ENCODE measurements around the gene ESRP2.

Gene ESRP2

DNA sequence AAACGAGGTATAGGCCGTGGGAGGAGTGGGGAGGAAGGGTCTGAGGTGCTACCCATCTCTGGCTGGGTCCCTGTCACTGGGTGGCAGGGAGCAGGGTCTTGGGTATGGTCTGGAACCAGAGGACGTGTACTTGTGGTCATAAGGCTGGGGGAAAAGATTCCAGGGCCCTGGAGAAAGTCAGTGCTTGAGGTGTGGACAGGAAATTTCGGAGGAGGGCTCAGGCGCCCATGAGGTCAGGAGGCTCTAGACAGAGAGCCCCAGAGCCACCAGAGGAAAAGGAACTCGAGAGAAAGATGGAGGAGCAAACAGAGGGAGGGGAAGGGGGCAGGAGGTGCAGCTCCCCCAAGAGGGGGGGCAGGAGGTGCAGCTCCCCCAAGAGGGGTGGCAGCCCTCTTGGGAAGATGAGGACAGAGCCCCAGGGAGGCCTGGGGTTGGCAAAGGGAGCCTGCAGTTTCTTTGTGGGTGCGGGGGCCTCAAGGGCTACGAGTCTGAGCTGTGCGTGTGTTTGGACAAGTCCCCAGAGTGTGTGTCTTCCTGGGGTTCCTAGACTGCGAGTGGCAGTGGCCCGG, 27.7 kb upstream of the ESRP2 start:
- DNase-seq: no peak

DNA sequence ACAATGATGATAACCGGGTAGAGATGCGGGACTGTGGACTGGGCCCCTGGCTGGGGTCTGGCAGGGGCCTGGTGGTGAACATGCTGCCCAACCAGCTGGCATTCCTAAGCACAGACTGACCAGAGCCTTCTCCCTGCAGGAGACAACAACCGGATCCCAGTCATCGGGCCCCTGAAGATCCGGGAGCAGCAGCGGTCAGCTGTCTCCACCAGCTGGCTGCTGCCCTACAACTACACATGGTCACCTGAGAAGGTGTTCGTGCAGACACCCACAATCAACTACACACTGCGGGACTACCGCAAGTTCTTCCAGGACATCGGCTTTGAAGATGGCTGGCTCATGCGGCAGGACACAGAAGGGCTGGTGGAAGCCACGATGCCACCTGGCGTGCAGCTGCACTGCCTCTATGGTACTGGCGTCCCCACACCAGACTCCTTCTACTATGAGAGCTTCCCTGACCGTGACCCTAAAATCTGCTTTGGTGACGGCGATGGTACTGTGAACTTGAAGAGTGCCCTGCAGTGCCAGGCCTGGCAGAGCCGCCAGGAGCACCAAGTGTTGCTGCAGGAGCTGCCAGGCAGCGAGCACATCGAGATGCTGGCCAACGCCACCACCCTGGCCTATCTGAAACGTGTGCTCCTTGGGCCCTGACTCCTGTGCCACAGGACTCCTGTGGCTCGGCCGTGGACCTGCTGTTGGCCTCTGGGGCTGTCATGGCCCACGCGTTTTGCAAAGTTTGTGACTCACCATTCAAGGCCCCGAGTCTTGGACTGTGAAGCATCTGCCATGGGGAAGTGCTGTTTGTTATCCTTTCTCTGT, 23.3 kb upstream of the ESRP2 start:
- no peak for DNase-seq

DNA sequence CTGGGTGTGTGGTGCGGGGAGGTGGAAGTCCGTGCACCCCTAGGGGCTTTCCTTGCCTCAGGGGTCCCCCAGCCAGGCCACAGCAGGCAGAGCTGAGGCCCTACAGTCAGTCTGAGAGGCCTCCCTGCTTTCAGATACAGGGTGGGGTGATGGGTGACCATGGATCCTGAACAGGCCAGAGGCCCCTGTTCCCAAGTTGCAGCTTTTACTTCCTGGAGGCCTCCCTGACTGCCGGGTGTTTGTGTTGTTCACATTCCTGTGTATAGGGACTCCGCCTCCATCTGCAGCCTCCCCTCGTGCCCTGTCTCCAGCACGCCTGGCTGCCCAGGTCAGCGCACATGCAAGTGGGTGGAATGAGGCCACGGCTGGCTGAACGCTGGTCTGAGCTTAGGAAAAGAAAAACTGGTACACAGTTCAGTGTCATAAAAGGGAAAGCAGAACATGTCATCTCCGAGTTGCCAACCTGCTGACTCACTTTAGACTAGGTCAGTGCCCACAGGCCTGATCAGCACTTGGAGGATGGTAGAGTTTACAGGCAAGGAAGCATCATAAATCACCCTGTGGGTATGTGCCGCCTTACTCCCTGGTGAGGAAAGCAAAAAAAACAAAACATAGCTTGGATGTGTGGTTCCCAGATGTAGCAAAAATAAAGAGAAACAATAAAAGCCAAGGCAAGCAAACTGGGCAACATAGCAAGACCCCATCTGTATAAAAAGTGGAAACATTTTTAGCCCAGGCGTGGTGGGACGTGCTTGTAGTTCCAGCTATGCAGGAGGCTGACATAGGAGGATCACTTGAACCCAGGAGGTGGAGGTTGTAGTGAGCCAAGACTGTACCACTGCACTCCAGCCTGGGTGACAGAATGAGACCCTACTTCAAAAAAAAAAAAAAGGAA, 22.2 kb upstream of the ESRP2 start:
- DNase-seq: no peak

DNA sequence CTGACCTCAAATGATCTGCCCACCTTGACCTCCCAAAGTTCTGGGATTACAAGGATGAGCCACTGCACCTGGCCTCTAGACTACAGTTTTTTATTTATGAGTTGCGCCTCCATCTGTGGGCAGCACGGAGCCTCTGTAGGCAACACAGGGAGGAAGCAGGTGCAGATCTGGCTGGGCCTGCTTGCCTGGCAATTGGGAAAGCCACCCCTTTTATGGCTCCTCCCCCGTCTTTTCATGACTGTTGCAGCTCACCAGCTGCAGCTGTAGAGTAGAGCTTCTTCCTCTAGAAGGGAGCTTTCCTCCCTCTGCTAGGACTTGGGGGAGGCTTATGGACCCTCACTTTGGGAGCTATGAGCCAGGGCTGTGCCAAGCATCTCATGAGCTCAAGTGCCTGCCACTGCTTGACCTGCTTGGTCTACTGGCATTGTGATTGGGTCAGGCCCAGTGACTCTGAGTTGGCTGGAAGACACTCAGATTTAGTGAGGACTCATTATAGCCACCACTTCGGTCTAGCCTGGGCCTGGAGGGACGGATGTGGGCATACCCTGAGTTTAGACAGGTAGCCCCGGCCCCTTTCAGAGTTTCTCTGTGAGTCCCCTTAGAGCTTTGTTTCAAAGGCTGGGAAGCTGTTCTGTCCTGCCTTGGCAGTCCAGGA, 21.5 kb upstream of the ESRP2 start:
- no peak for DNase-seq

DNA sequence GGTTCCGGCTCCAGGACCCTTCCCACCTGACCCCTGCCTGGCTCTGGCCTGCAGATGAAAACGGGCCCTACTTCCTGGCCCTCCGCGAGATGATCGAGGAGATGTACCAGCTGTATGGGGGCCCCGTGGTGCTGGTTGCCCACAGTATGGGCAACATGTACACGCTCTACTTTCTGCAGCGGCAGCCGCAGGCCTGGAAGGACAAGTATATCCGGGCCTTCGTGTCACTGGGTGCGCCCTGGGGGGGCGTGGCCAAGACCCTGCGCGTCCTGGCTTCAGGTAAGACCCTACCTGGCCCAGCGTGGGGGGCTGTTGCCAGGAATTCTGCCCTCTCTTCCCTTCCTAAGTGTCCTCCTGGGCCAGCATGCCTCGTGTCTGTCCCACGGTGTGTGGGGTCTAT, 19.8 kb upstream of the ESRP2 start:
- no peak for DNase-seq

DNA sequence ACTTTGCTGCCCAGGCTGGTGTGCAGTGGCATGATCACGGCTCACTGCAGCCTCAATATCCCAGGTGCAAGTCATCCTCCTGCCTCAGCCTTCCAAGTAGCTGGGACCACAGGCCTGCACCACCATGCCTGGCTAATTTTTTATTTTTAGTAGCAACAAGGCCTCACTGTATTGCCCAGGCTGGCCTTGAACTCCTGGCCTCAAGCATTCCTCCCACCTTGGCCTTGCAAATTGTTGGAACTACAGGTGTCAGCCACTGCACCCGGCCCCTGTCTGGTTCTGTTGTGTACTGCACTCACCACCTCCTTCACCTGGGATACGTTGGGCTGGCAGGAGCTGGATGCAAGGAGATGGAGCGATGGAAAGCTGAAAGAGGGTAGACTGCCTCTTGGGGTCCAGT, 17.8 kb upstream of the ESRP2 start:
- no peak for DNase-seq

DNA sequence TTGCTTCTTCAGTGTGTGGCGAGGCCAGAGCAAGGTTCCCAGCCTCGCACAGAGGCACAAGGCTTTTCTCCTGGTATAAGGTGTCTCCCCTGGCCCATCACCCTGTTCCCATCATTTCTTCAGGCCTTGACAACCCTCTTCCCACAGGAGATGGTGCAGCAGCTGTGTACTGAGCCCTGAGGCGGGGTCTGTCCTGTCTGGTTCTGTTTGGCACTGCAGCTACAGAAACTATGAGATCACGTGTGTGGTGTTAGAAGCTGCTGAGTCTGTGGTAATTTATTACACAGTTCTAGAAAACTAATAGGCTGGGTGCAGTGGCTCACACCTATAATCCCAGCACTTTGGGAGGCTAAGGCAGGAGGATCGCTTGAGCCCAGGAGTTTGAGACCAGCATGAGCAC, 16.5 kb upstream of the ESRP2 start:
- no peak for DNase-seq

DNA sequence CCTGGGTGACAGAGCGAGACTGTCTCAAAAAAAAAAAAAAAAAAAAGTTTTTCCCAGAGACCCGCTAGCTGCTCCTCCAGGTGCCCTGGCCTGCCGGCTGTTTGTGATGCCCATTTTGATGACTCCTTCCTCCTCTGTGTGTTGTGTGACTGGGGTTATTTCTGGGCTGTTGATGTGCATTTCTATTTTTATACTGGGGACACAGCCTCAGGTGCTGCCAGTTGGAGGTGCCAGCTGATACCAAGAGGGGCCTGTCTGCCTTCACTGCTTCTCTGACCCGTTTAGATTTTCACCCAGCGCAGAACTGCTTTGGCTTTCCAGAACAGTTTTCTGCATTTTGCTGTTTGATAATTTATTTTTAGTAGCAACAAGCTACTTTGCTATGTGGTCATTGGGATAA, 15.9 kb upstream of the ESRP2 start:
- DNase-seq: no peak

DNA sequence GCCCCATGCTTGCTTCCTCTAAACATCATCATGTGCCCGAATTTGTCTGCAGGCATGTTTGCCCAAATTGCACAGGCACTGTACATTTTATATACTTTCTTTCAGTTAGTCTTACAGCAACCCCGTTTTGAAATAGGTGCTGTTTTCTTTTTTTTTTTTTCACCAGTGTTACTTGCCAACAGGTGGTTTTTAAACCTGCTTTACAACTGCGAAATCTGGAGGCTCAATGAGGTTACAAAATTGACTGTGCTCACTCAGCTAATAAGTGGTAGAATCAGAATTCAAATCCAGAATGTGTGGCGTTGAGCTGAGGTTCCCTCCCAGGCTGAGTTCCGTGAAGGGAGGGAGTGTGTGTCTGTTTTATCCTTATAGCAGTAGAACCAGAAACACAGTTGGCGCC, 15.0 kb upstream of the ESRP2 start:
- no peak for DNase-seq

DNA sequence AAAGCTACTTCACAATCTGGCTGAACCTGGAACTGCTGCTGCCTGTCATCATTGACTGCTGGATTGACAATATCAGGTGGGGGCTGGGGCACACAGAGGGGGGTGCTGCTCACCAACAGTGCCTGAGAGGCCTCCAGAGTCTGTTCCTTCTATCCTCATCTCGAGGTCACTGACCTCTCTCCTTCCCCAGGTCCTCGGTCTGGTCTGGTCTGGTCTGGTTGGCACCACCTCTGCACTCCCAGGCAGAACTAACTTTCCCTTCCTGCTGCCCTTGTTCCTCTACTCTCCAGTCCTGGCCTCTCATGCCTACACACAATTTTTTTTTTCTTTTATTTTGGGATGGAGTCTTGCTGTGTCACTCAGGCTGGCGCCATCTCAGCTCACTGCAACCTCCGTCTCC, 13.4 kb upstream of the ESRP2 start:
- DNase-seq: no peak

DNA sequence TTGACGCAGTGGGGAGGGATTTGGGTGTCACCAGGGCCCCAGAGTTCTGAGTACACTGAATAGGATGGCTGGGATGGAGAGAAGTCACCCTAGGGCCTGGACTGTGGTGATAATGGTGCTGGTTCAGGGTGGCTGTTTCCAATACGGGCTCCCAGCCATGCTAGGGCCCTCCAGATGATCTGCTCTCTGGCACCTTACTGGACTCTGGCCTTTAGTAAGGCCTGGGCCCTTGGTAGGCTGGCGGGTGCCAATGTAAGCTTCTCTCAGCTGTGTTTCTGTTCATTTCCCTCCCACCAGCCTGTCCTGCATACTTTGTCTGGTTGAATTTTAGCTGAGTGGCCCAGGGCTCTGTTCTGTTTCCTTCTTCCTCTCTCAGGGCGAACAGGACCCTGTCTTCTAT, 12.0 kb upstream of the ESRP2 start:
- DNase-seq: no peak

DNA sequence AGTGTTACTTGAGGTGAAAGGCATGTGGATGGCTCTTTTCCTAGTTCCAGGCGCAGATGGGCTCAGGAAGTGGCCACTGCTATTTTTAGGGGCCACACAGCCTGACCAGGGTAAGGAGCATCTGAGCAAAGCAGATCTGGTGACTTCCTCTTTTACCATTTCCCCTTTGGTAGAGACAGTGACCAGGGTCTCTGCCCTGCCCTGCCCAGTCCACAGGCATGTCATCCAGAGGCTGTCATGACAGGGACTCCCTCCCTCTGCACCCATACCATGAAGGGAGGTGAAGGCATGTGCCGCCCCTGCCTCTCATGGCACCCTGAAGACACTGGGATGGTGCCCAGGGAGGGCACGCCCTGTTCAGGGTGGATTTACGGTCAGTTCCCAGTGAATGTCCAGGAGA, 11.5 kb upstream of the ESRP2 start:
- no peak for DNase-seq

DNA sequence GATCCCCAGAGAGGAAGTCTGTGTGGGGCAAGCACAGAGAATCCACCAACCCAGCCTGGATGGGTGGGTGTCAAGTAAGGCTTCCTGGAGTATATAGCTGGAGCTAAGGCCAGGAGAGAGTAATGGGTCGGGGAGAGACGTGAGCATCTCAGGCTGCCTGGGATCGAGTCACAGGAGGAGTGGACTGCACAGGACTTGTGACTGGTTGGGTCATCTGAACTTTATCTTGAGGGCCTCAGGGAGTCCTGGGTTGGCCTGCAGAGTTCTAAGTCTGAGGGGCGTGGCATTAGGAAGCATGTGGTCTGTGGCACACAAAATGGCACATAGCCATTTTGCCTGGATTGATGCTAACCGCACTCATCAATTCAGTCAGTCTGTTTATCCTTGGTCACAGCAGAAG, 10.7 kb upstream of the ESRP2 start:
- no peak for DNase-seq

DNA sequence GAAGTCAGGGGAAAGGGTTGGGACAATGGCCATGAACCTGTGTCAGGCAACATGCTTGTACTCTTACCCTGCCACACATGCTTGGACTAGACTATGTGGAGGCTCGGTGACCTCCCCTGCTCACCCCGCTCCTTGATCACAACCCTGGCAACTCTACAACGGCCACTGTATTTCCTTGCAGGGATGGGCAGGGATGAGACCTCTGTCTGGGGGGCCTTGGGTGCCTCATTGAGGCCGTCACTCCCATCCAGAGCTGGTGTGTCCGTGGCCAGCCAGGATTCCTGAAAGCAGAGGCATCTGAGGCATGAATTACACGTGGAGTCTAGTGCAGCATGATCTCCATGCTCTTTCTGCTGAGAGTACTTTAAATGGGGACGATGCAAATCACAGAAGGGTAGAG, 10.2 kb upstream of the ESRP2 start:
- DNase-seq: no peak

DNA sequence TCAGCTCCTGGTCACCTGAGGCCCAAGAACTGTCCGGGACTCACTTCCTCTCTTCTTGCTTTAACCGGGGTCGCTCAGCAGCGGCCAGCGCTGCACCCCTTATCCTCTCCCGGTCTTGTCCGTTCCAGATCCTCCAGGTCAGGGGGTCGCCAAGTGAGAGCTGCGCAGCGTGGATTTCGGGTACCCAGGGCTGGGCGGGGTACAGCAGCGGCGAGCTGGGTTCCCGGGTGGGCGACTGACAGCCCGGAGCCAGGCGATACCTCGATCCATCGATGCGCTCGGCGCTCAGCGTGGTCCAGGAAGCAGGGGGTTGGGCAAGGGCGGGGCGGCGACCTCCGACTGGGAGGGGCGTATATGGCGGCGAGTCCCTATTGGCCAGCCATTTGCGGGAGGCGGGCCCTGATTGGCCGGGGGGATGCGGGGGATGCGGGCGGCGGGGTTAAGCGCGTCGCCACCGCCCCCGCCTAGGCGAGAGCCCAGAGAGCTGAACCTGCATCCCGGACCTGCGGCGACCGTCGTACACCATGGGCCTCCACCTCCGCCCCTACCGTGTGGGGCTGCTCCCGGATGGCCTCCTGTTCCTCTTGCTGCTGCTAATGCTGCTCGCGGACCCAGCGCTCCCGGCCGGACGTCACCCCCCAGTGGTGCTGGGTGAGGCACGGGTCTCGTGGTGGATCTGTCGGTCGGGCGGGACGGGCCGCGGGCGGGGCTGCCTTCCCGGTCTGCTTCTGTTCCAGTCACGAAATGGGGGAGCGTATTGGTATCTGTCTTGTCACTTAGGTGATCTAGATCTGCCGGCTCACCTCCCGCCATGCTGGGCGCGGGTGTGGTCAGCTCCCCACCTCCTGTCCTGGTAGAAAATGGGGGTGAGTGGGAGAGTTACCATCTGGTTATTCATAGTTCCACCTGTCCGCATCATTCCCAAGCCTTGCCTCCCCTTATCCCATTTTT, 9.3 kb upstream of the ESRP2 start, which contains the start of gene PLA2G15:
Gene PLA2G15 (plus strand): TSS at position 471 of the 951 bp plus-strand sequence. CDS start 54 bp downstream, at position 525.
- peak; percentile 97 for DNase-seq

DNA sequence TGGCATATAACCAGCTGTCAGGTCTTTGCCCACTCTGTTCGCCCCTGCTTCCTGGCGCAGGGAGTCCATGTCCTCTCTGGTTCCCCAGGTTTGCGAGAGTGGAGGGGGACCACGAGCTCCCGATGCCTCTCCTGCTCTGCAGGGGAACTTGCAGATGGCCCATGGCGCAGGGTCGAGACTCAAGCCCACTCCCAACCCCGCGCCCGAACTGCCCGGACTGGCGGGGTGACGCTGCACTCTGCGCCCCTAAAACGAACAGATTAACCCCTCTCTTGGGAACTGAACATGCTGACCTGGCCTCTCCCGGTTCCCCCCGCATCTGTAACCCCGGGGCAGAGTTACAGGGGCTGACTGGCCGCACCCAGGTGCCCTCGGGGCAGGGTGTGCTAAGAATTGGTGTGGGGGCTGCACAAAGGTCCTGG, 8.6 kb upstream of the ESRP2 start:
- no peak for DNase-seq

DNA sequence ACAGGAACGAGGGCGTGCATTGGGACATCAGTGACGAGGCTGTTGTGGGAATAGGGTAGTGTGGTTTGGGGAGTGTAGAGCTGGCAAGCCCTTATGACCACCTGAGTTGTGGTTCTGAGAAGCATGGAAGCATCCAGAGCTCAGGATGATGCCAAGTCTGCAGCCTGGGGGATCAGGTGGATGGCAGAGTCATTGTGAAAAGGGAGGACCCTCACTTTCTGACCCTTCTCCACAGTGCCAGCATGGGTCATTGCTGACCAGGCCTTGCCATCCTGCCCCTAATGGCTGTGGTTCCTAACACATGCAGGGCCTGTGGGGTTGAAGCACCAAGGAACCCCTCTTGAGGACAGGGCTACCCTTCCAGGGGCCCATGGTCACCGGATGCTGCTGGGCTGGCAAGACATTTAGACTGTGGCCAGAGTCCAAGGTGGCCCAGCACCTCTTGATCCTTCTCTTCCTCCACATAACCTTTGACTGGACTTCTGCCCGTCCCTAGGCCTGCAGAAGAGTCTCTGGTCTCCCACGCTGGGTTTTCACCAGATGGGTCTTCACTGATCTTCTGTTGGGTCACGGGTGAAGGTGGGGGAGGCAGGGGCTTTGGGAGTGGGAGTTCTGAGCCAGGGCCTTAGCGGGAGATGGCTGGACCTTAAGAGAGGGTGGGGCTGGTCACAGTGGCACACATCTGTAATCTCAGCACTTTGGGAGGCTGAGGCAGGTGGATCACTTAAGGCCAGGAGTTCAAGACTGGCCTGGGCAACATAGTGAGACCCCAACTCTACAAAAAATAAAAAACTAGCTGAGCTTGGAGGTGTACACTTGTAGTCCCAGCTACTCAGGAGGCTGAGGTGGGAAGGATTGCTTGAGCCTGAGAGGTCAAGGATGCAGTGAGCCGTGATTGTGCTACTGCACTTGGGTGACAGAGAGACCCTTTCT, 7.3 kb upstream of the ESRP2 start:
- no peak for DNase-seq

DNA sequence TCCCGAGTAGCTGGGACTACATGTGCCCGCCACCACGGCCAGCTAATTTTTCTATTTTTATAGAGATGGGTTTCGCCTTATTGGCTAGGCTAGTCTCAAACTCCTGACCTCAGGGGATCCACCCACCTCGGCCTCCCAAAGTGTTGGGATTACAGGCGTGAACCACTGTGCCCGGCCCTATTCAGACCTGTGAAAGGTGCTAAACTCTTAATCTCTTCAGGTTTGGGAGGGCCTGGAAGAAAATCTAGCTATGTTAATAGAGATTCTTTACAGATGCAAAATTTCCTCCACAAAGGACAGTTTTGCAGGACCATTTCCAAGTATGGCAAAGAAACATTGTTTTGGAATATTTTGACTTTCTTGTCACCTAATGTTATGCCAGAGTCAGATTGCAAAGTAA, 6.2 kb upstream of the ESRP2 start:
- DNase-seq: no peak

DNA sequence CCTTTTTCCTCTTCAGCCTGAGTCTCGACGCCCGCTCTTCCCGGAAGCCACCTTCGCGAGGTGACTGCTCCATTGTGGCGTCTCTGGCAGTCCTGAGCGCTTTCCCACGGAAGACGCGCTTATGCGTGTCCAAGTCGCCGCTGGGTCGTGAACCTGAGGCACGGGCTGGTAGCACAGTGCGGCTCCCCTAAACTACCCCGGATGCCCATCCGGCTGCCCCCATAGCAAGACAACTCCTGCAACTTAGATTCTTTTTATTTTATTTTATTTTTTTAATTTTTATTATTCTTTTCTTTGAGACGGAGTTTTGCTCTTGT, 2.1 kb upstream of the ESRP2 start:
- no peak for DNase-seq

DNA sequence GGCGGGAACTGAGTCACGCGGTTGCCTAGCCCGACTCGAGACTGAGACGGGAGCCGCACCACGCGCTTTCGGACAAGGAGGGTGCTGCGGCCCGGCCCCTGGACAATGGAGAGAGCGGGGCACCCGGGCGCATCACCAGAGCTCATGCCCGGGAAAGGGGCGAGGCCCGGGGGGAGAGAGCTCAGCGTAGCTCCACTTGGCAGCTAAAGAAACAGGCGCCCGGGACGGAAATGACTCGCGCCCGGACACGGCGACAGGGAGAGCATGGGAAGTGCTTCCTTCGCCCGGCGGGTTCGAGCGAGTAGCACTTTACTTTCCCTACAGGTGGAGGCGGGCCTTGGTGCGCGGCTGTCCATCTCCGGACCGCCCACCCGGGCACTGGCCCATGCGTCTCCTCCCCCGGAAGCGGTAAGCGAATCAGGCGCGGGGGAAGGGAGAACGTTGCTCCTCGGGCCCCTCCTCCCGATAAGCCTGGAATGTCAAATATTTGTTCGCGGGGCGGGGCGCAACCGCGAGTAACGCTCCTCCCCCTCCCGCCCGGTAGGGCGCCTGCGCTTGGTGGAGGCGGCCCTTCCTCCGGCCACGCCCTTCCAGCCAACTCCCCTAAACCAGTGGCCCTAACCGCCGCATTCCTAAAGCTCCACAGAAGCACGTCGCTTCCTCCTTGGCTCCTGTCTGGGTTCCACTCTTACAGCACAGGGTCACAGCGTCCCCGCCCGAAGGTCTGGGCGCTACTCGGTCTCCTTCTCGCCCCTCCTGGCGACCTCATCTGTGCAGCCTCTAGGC, 1.5 kb upstream of the ESRP2 start:
- peak; percentile 91 for DNase-seq

Measured in stimulated activated CD4-positive, alpha-beta T cell treated with anti-CD3 and anti-CD28 coated beads, Interleukin-12 subunit alpha, Interleukin-12 subunit beta, amount 100 ng/mL, for 4 hours (primary cell).